HG02973 (cell line): Measurements from ENCODE around the gene LZTR1.

Source experiments
- ATAC-seq: cut with Tn5 transposase; IDR thresholded peaks from one replicate; pipeline ENCODE4 v1.9.1; 2021; ENCODE audit warnings: moderate library complexity; ENCODE audit not compliant: unreplicated experiment

The LZTR1 gene

DNA sequence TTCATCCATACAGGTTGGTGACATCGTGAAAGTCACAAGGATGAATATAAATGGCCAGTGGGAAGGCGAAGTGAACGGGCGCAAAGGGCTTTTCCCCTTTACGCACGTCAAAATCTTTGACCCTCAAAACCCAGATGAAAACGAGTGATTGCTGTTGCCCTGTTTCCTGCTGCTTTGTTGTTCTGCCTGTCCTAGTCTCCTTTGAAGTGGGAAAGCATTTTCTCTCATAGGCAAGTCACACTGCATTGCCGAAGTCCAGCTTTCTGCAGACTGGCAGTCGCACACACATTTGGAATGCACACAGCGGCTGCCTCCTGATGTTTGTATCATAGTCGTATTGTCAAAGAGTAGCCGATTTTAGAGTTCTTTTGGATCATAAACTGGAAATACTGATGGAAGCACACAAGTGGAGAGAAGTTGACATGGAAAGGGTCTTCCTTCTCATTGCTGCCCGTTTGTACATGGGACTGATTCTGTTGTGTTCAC, 32.4 kb upstream of the LZTR1 start:
- ATAC-seq, result no peak

DNA sequence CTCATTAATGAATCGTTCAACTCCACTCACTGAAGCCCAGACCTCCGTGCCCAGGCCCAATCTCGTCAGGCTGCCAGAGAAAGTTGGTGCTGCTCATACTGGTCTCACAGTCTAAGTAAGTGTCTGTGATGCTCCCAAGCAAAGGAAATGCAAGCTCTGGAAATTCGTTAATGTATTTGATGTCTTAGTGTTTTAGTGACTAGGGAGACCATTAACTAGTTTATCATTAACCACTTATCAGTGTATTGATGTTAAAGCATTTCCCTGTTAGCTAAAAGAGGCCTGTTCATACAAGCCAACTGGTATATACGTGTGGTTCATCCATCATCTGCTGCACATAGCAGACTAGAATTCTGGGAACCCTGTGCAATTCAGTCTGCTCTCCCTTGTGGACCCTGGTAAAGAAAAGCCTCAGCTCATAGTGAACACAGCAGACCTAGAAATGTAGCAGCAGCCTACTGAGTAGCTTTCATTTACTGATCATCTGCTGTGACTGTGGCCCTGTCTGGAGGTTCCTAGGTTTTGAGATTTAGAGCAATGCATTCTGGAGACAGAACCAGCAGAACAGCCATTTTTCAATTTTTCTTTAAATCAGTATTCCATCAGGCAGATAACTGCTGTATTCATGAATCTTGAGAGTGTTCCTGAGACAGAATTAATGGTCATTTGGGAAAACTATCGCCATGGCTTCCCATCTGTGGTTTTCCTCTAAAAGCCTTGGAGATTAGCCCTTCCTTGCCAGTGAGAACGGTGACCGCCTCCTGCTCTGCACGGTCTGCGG, 30.8 kb upstream of the LZTR1 start:
- no peak for ATAC-seq

DNA sequence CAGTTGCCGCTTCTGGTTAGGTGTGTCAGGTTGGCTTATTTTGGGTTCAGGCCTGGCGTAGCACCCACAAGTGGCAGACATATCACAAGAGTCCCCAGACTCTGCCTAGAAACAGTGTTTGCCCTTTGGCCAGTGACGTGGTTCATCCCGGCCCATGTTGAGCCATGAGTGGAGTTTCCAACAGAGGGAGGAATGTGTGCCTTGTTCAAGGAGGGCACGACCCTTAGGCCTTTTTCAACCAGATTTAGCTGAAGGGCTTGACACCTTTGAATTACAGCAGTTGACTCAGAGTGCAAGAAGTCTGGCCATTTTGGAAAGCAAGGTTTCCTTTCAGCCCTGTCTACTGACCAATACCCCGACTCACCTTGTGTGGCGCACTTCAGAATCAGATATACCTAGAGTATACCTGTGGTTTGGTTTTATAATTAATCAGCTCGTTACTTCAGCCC, 30.1 kb upstream of the LZTR1 start:
- ATAC-seq, result no peak

DNA sequence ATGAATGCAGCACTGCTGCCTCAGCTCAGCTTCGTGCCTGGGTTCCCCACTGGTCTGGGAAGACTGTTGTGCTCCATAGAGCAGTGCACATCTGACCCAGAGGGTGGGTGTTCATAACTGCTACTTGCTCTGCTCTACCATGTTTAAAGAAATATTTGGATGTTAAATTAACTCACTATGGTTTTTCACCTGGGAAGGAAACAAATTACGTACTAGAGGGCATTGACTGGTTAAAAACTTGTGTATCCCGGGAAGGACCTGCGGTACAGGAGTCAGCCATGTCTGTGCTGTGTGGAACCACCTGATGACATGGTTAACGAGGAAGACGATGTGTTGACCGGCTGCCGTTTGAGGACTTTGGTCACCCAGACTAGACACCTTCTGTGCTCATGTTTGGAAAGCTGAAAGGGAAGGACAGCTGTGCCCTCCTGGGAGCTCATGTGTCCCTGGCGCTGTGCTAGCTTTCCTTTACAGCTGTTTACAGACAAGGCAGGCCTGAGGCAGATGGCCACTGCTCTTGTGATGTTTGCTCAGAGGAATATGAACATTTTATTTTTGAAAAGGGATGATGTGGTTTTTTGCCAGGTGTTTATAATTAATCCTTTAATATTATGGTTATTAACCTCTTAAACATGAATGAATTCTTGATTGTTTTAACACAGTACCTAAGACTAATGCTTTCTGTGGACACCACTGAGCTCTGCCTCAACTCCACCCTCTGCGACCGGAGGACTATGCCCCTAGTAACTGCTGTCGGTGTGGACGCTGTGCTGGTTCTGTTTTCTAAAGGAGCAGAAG, 29.4 kb upstream of the LZTR1 start:
- ATAC-seq, result no peak

DNA sequence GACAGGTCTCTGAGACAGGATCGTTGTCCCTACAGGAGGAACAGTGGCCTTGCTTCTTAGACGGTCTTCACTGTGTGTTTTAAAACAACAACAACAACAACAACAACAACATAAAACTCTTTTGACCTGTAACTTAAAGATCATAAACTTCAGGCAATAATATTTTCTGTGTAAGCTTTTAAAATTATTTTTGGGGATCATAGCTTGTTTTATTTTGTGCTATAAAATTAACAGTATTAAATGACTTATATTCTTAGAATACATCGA, 28.8 kb upstream of the LZTR1 start:
- ATAC-seq, result no peak

DNA sequence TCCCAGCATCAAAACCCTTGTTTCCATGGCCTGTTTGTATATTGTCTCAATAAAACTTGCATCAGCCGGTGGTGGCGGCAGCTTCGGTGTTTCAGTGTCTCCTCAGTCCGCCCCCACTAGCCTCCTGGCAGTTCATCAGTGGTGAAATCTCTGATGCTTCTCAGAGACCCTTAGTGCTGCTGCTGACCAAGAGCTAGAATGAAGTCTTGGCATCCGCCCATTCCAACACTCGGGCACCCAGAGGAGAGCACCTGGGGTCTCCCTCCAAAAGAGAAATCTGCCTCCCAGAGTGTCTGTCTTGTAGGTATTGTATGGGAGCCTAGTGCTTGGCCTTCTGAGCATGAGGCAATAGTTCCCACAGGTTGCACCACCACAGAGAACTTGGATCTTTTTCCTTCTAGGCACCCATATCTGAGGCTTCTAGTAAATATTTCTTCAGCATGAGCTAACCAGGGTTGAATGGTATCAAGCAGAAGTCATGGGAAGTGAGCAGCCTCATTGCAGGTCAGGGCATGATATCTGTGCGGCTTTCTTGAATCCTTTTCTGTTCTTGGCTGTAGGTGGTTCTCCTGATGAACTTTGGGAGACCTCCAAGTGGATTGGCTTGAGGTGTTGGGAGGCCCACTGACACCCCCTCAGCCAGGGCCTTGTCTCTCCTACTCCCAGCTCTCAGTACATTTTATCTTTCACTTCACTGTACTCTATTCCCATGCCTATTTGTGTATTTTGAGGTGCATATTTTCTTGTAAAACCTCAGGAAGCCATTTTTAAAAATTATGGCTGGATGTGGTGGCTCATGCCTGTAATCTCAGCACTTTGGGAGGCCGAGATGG, 28.2 kb upstream of the LZTR1 start:
- ATAC-seq, result no peak

DNA sequence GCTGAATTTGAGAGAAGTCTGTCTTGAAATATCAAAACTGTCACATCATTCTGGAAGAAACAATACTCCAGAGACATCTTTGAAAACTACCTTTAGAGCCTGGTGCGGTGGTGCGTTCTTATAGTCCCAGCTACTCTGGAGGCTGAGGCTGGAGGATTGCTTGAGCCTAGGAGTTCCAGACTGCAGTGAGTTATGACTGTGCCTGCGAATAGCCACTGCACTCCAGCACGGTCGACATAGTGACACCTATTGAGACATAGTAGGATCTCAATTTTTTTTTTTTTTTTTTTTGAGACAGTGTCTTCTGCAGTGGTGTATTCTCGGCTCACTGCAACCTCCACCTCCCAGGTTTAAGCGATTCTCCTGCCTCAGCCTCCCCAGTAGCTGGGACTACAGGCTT, 26.5 kb upstream of the LZTR1 start:
- ATAC-seq, result no peak

DNA sequence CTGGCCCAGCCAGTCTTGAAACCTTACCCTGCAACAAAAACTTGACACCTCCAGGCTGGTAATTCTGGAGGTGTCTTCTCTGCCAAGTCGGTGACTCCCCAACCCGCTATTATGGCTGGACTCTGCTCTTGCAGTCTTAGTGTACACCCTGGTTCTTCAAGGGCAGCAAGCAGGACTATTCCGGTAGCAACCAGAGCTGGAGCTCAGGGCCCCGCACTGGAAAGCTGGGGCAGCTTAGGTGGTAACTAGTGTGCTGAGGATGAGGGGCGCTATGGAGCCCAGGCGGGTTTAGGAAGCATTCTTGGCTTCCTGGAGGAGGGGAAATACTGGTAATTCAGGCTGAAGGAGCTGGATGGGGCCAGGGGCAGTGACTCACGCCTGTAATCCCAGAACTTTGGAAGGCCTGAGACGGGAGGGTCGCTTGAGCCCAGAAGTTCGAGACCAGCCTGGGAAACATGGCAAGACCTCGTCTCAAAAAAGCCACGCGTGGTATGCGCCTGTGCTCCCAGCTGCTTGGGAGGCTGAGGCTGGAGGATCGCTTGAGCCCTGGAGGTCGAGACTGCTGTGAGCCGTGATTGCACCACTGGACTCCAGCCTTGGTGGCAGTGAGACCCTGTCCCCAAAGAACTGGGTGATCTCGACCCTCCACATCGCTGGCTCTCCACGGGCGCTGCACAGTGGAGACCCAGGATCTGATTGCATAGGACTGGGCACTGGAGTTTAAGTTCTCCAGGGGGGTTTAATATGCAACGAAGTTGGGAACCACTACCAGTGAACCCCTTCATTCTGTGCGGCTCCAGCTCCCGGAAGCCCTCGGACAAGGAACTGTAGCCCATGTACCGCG, 25.6 kb upstream of the LZTR1 start:
- ATAC-seq, result no peak

DNA sequence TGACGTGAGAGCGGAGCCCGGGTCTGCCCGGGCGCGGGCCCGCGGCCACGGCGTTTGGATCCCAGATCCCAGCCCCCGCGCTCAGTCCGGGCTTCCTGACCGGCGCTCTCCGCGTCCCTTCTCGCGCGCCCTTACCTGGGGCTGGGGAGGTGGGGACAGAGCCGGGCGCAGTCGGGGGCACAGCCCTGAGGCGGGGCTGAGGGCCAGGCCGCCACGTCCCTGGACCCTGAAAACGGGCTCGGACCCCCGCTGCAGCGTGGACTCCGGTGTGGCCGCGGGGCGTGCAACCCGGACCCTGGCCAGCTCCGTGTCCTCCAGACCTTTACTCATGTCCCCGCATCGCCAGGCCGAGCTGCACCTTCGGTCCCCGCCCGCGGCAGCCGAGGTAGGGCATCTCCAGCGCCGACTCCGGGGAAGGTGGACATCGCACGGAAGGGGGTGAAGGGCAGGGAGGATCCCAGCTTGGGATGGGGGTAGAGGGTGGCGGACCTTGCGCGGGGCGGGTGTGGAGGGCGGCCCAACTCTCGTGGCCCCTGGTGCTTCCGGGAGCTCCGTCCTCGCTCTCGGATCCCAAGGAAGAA, 24.9 kb upstream of the LZTR1 start:
- no peak for ATAC-seq

DNA sequence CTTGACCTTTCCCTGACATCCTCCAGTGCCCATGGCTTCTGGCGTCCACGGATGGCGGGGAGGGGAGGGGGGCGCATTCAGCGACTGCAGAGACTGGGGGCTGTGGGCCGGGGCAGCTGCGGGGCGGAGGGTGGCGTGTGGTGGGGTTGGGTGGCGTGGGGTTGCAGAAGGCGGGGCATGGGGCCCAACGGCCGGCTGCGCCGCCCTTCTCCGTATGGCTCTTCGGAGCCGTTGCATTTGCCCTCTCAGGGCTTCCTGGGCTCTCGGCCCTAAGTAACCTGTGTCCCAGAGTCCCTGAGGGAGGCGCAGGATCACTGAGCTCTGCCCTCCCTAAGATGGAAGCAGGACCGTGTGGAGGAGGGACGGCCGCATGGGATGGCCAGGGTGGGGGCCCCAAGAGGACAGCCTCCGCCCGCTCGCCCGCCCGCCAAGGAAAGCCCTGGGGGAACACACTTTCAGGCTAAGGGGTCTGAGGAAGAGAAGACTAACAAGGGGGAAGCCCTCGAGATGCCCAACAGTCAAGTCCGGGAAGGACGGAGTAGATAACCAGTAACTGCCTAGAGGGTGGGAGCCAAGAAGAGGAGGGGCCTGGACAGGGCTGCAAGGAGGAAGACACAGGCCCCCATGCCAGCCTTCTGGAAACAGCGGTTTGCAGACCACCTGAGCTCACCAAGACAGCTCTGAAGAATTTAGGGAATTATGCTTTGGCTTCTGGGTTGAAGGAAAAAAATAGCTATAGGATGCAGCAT, 24.2 kb upstream of the LZTR1 start:
- no peak for ATAC-seq

DNA sequence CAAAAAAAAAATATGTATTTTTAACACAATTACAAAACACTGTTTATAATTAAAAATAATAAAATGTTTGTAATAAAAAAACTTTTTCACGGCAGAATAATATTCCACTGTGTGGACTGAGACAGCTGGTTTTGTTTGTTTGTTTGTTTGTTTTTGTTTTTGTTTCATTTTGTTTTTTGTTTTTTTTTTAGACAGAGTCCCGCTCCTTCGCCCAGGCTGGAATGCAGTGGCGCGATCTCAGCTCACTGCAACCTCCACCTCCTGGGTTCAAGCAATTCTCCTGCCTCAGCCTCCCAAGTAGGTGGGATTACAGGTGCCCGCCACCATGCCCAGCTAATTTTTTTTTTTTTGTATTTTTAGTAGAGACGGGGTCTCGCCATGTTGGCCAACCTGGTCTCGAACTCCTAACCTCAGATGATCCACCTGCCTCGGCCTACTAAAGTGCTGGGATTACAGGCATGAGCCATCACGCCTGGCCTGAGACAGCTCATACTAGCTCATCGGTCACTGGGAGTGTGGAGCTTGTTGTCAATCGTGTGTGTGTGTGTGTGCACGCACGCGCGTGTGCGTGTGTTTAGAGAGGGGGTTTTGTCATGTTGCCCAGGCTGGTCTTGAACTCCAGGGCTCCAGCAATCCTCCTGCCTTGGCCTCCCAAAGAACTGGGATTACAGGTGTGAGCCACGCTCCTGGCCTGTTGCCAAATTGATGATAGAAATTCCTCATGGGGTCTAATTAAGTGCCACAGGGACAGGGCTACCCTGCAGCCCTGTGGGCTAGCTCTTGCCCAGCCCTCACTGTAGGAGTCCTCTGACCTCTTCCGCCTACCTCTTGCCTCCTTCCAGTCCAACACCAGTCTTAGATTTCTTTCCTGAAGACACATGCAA, 22.3 kb upstream of the LZTR1 start:
- no peak for ATAC-seq

DNA sequence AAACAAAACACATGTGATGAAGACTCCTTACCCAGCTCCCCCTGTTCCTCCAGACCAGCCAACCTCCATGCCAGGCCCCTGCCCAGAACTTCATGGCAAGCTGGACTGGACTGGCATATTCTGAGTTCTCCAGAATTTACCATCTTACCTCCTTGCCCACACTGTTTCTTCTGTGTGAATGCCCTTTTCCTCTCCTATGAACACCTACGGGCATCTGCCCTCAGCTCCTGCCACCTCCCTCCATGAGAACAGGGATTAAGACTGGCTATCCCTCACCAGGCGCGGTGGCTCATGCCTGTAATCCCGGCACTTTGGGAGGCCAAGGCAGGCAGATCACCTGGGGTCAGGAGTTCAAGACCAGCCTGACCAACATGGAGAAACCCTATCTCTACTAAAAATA, 21.5 kb upstream of the LZTR1 start:
- ATAC-seq, result no peak

DNA sequence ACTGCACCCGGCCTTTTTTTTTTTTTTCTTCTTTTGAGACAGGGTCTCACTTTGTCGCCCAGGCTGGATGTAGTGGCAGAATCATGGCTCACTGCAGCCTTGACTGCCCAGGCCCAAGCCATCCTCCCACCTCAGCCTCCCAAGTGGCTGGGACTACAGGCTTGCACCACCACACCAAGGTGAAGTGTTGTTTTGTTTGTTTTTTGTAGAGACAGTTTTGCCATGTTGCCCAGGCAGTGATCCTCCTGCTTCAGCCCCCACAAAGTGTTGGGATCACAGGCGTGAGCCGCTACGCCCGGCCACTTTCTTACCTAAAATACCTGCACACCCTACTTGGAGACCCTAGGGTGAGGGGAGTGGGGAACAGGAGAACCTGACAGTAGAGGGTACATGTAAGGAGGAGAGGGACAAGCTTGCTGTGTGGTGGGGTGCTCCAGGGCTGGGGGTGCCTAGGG, 19.6 kb upstream of the LZTR1 start:
- no peak for ATAC-seq

DNA sequence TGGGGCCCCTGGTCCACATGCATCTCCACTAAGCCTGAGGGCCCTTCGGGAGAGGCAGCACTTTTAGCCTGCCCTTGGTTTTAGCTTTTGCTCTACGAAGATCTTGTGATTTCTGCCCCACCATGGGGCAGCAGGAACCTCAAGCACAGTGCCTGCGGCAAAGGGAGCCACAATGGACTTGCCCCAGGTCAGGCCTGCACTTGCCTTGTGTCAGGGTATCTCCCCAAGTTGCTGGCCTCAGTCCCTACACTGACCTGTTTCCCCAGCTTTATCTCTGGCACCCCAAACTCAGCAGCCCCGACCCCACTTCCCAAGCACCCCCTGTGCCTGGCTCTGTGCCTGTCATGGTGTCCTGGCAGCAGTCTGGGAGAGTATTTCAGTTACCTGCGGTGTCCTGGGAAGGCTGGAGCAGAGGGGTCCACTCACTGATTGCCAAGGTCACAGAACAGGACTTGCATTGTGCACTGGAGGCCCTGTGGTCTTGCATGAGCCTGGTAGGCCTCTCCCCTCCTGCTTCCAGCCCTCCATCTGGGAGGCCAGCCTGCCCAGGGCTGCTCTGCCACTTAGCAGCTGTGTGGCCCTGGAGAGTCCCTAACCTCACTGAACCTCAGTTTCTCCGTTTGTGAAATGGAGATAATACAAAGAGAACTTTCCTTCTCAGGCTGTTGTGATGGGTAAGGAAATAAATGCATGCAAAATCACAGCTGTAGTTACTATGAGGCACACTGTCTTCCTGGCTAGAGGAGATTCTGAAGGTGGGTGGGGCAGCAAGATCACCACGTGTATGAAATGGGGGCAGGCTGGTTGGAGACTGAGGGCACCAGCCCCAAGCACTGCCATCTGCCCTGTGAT, 18.7 kb upstream of the LZTR1 start:
- no peak for ATAC-seq

DNA sequence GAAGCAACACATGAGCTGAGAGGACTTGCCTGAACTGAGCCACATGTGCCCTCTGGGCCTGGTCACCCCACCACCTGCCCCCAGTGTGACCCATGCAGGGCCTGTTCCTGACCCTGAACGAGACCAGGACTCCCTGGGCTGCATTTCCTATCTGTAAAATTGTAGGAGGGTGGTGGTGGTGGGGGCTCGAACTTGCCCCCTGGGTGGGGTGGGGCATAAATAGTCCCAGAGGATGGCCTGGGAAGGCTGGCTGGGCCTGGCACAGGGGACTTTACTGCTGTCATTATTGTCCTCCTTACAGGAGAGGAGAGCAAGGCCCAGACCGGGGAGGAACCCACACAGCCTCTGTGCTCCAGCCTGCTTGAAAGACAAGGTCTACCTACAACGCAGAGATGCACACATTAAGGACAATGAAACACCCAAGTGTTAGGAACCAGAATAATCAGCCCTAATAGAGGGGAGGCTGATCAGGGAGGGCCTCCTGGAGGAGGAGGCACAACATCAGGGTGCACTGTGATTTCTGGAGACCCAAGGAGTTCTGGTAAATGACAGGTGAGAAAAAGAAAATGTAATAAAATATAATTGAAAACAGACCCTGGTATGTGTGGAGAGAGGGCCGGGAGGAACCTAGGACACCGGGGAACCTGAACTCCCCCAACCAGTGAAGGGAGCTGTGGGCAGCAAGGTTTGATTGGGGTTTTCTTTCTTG, 17.9 kb upstream of the LZTR1 start:
- ATAC-seq, result no peak

DNA sequence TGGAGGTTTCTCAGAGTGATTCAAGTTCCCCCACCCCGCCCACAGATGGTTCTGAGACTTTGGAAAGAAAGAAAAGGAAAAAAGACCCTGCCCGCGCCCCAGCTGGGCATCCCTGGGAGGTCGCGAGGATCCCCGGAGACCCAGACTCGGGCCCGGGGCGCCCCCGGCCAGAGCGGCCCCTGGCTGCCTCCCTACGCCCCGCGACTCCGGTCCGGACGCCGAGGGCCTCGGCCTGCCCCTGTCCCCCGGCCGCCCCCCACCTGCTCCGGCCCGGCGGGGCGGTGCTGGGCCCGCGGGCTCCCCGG, 17.3 kb upstream of the LZTR1 start:
- ATAC-seq, result no peak
